Mucosa of rectum (tissue), 2 donors: ENCODE results near the gene CD1B.

Experiments
- H3K27ac ChIP-seq, 2 donors: one replicate each; pipeline ENCODE4 v1.7.0; 2013; ENCODE audit warnings: inconsistent platforms in 2 of 2, low read depth in 2 of 2, low read length in 2 of 2
- H3K27me3 ChIP-seq, 2 donors: one replicate each; pipeline ENCODE4 v1.7.0; 2013; ENCODE audit warnings: low read length in 2 of 2; ENCODE audit not compliant: control insufficient read depth in 2 of 2, insufficient read depth in 2 of 2
- H3K36me3 ChIP-seq, 2 donors: one replicate each; pipeline ENCODE4 v1.7.0; 2013; ENCODE audit warnings: low read length in 2 of 2; ENCODE audit not compliant: control insufficient read depth in 2 of 2, insufficient read depth in 2 of 2
- H3K4me1 ChIP-seq, 2 donors: one replicate each; pipeline ENCODE4 v1.7.0; 2013; ENCODE audit warnings: low read length in 2 of 2, mild to moderate bottlenecking in 1 of 2; ENCODE audit not compliant: control insufficient read depth in 2 of 2, insufficient read depth in 2 of 2
- H3K4me3 ChIP-seq, 2 donors: one replicate each; pipeline ENCODE4 v1.7.0; 2013; ENCODE audit warnings: low read length in 2 of 2
- H3K9ac ChIP-seq, 2 donors: one replicate each; pipeline ENCODE4 v1.7.0; 2013; ENCODE audit warnings: low read length in 2 of 2, low read depth in 1 of 2, mild to moderate bottlenecking in 1 of 2
- H3K9me3 ChIP-seq, 2 donors: one replicate each; pipeline ENCODE4 v1.7.0; 2013; ENCODE audit warnings: low read length in 2 of 2; ENCODE audit not compliant: control insufficient read depth in 2 of 2
- donor health status: healthy.
- donor health status: Normal muscosa, but diverticular disease.

CD1B gene

DNA sequence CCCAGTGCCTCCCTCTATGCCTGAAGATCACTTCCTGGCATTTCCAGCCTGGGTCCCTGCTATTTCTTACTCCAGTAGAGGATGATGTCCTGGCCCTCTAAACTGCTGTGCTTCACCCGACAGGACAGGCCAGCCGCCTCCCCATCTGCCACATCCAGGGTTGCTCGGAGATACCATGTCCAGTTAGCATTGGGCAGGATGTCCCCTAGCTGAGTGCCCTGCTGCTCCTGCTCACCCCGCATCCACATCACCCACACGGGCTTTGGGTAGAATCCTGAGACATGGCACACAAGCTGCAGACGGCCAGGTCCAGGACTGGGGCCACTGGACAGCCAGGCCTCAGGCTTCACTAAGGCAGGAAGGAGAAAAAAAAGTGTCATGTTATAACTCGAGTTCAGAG is 2.0 kb downstream of the CD1B start:
- H3K4me3 ChIP-seq: no peak overlapping the region
- H3K9me3 ChIP-seq: no peaks in the 10 kb centered on the region
- H3K27me3 ChIP-seq: no peaks in the 10 kb centered on the region
- no peaks in the 10 kb centered on the region for H3K36me3 ChIP-seq
- no peak overlapping the region for H3K9ac ChIP-seq
- no peaks in the 10 kb centered on the region for H3K4me1 ChIP-seq
- no peak overlapping the region for H3K27ac ChIP-seq

DNA sequence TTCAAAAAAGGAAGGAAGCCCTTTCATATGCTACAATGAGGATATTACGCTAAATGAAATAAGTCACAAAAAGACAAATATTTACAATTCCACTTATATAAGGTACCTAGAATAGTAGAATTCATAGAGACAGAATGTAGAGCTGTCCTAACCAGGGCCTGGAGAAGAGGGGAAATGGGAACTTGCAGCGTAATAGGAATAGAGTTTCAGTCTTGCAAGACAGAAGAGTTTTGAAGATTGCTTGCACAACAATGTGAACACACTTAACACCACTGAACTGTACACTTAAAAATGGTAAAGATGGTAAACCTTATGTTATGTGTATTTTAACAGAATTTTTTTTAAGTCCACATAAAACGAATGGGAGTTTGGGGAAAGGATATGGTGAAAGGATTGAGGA is 2.9 kb downstream of the CD1B start:
- Histone ChIP-seq H3K27me3 (no peaks in the 10 kb centered on the region), H3K27ac (no peak overlapping the region), H3K9me3 (no peaks in the 10 kb centered on the region), H3K4me1 (no peaks in the 10 kb centered on the region), H3K9ac (no peak overlapping the region), H3K4me3 (no peak overlapping the region), H3K36me3 (no peaks in the 10 kb centered on the region)

DNA sequence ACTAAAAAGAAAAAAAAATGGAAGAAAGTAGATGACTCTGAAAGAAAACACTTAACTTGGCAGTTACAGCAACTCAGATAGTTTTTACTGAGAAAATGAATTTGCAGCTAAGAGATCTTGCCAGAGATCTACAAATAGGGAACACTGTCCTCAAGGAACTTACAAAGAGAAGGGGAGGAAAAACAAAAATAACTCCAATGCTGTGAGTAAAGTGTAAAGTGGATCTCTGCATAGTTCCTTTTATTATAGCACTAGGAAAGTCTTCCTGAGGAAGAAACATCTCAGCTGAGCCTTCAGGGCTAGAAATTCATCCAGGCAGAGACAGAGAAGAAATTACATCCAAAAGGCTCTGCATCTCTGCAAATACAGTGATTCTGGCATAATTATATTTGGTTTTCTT is 3.9 kb downstream of the CD1B start:
- Histone ChIP-seq H3K9me3 (no peaks in the 10 kb centered on the region), H3K36me3 (no peaks in the 10 kb centered on the region), H3K4me1 (no peaks in the 10 kb centered on the region), H3K27me3 (no peaks in the 10 kb centered on the region), H3K9ac (no peak overlapping the region), H3K4me3 (no peak overlapping the region), H3K27ac (no peak overlapping the region)

DNA sequence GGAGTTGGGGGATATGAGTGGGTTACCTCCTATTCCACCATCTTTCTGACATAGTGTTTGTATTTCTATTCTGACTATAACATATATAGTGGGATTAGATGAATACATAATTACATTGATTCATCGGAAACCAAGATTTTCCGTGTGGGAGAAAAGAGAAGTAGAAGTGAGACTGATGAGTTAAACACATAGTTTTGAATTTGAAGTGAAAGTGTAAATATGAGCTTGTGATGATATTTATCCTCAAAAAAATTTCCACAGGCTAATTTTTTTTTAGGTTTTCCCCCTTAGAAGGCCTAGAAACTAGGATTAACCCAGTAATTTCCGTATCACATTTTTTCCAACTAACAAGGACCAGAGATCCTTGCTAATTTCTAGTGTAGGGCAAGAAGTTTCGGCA is 6.9 kb downstream of the CD1B start:
- Histone ChIP-seq H3K4me3 (no peak overlapping the region), H3K4me1 (no peaks in the 10 kb centered on the region), H3K27me3 (no peaks in the 10 kb centered on the region), H3K27ac (no peak overlapping the region), H3K9ac (no peak overlapping the region), H3K9me3 (no peaks in the 10 kb centered on the region), H3K36me3 (no peaks in the 10 kb centered on the region)

DNA sequence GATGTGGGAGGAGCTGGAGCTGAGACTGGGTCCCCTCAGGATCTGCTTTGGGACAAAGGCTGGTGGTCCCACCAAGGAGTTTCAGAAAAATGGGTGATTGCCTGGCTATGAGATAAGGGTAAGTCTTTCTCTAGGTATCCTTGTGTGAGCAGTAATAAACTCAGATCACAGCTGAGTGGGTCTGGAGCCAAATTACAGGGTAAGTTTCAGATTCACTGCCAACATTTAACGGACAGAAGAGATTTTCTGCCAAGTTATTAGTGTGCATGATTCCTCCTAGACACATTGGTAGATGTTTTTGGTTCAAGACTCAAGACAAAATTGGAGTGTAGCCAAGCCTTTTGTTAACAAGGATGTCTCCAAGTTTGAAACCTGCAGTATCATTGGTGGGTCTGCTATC is 7.5 kb downstream of the CD1B start:
- Histone ChIP-seq H3K9me3 (no peaks in the 10 kb centered on the region), H3K4me3 (no peak overlapping the region), H3K27ac (no peak overlapping the region), H3K27me3 (no peaks in the 10 kb centered on the region), H3K9ac (no peak overlapping the region), H3K36me3 (no peaks in the 10 kb centered on the region), H3K4me1 (no peaks in the 10 kb centered on the region)

DNA sequence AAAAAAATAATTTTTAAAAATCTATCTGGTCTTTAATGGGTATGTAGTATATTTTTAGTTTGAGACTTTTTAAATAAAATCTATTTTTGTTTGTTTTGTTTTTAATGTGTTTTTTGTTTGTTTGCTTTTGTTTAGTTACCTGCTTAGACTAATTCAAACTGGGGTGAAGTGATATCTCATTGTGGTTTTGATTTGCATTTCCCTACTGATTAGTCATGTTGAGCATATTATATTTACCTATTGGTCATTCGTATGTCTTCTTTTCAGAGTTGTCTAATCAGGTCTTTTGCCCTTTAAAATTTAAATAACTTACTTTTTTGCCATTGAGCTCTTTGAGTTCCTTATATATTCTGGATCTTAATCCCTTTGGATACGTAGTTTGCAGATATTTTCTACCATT is 20.3 kb downstream of the CD1B start:
- H3K27ac ChIP-seq: no peak overlapping the region
- H3K4me1 ChIP-seq: no peaks in the 10 kb centered on the region
- no peak overlapping the region for H3K9ac ChIP-seq
- no peaks in the 10 kb centered on the region for H3K36me3 ChIP-seq
- no peaks in the 10 kb centered on the region for H3K27me3 ChIP-seq
- H3K9me3 ChIP-seq: no peaks in the 10 kb centered on the region
- no peak overlapping the region for H3K4me3 ChIP-seq

DNA sequence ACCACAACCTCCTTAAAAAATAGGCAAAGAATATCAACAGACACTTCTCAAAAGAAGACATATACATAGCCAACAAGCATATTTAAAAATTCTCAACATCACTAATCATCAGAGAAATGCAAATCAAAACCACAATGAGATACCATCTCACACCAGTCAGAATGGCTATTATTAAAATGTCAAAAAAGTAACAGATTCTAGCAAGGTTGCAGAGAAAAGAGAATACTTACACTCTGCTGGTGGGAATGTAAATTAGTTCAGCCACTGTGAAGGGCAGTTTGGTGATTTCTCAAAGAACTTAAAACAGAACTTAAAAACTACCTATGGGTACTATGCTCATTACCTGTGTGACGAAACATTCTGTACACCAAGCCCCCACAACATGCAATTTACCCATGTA is 20.7 kb downstream of the CD1B start:
- Histone ChIP-seq H3K4me1 (no peaks in the 10 kb centered on the region), H3K9me3 (no peaks in the 10 kb centered on the region), H3K9ac (no peak overlapping the region), H3K4me3 (no peak overlapping the region), H3K36me3 (no peaks in the 10 kb centered on the region), H3K27ac (no peak overlapping the region), H3K27me3 (no peaks in the 10 kb centered on the region)

DNA sequence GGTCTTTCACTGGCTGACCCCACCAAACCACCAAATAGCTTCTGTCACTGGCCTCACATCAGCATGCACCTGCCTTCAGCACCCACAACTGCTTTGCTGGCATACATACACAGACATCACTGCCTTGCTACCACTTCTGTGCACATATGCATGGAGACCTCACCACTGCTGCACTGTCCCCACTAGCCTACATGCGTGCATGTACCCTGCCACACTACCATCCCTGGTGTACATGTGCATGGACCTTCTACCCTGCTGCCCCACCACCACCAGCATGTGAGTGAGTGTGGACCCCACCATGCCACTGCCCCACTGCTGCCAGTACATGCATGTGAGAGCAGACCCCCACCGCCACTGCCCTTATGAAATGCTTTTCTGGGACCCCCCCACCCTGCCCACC is 35.5 kb downstream of the CD1B start:
- Histone ChIP-seq H3K27ac (no peak overlapping the region), H3K36me3 (no peaks in the 10 kb centered on the region), H3K9ac (no peak overlapping the region), H3K4me3 (no peak overlapping the region), H3K27me3 (no peaks in the 10 kb centered on the region), H3K4me1 (no peaks in the 10 kb centered on the region), H3K9me3 (no peaks in the 10 kb centered on the region)

DNA sequence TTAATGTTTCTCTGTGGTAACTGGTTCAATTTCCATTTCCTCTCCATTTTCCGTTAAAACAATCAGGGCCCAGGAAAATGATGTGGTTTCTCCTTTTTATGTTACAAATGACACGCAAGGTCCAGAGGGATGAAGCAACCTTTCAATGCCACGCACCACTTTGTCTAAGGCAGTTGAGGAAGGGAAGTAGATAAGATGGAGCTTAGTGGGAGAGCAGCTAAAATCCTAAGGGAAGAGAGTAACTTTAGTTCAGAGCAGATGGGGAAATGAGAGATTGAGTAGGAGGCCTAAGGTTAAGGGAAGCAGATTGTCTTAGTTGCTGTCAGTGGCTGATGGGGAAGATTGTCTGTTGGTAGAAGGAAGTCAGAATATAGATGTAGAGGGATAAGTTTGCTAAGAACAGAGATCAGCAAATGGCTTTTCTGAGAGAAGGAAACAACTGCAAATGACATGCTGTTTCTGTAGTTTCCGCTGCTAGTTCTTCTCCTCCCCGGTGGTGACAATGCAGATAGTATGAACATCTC is 40.9 kb downstream of the CD1B start:
- no peak overlapping the region for H3K27ac ChIP-seq
- no peaks in the 10 kb centered on the region for H3K27me3 ChIP-seq
- H3K9ac ChIP-seq: no peak overlapping the region
- no peaks in the 10 kb centered on the region for H3K36me3 ChIP-seq
- H3K4me3 ChIP-seq: no peak overlapping the region
- H3K4me1 ChIP-seq: no peaks in the 10 kb centered on the region
- H3K9me3 ChIP-seq: no peaks in the 10 kb centered on the region

DNA sequence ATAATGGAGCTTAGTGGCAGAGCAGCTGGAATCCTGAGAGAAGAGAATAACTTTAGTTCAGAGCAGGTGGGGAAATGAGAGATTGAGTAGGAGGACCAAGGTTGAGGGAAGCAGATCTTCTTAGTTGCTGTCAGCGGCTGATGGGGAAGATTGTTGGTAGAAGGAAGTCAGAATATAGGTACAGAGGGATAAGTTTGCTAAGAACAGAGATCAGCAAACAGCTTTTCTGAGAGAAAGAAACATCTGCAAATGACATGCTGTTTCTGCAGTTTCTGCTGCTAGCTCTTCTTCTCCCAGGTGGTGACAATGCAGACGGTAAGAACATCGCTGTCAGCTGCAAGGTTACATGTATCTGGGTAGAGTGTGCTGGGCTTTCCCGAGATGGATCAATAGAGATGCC is 41.5 kb downstream of the CD1B start, which contains the start of gene CD1C:
TSS of gene CD1C (plus strand) at position 113 of the 400 bp plus-strand sequence. CDS start at position 255, 142 bp downstream.
- Histone ChIP-seq H3K9me3 (no peaks in the 10 kb centered on the region), H3K36me3 (no peaks in the 10 kb centered on the region), H3K4me1 (no peaks in the 10 kb centered on the region), H3K9ac (no peak within 1 kb of the TSS), H3K27me3 (no peaks in the 10 kb centered on the region), H3K27ac (no peak within 1 kb of the TSS), H3K4me3 (no peak within 1 kb of the TSS)

DNA sequence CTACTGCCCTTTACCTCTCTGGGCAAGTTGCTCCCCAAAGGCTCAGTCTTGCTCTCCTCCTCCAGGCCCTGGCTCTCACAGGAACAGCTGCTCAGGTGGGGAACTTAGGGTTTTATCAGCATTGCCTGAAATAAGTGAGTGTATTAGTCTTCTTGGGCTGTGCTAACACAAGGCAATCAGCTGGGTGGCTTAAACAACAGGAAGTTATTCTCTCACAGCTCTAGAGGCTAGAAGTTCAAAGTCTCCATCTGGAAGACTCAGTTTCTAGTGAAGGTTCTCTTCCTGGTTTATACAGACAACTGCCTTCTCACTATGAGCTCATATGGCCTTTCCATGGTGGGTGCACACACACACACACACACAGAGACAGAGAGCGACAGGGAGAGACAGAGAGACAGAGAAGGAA is 44.4 kb downstream of the CD1B start:
- Histone ChIP-seq H3K36me3 (no peaks in the 10 kb centered on the region), H3K4me1 (no peaks in the 10 kb centered on the region), H3K27ac (no peak overlapping the region), H3K27me3 (no peaks in the 10 kb centered on the region), H3K4me3 (no peak overlapping the region), H3K9ac (no peak overlapping the region), H3K9me3 (no peaks in the 10 kb centered on the region)
